Nephron (organoid): ENCODE data around the gene FAM135A.

ENCODE experiments used
- H3K27ac Mint-ChIP-seq, 3 experiments: 2 replicates each; pipeline ENCODE4 v1.8.0; 2020; ENCODE audit warnings: mixed read lengths in 3 of 3, mild to moderate bottlenecking in 2 of 3, moderate library complexity in 1 of 3
- H3K27me3 Mint-ChIP-seq: 2 replicates; pipeline ENCODE4 v1.8.0; 2021; ENCODE audit warnings: low read depth, mild to moderate bottlenecking, moderate library complexity, mixed read lengths
- H3K36me3 Mint-ChIP-seq: 2 replicates; pipeline ENCODE4 v1.8.0; 2020; ENCODE audit warnings: low read depth, mixed read lengths
- H3K4me1 Mint-ChIP-seq: 2 replicates; pipeline ENCODE4 v1.8.0; 2020; ENCODE audit warnings: mixed read lengths
- H3K4me3 Mint-ChIP-seq, 3 experiments: 2 replicates each; pipeline ENCODE4 v1.8.0; 2020; ENCODE audit warnings: mild to moderate bottlenecking in 3 of 3, mixed read lengths in 3 of 3, moderate library complexity in 2 of 3
- H3K9me3 Mint-ChIP-seq: 2 replicates; pipeline ENCODE4 v1.8.0; 2020; ENCODE audit warnings: mixed read lengths
- TF ChIP-seq, protein P1 (sequence below), 3 experiments: fragments of 200-600 bp; sonication (generic); IDR thresholded peaks; one replicate each; pipeline ENCODE4 v1.5.0; 2021; ENCODE audit warnings: antibody characterized with exemption in 3 of 3; ENCODE audit not compliant: unreplicated experiment in 3 of 3

The FAM135A gene

DNA sequence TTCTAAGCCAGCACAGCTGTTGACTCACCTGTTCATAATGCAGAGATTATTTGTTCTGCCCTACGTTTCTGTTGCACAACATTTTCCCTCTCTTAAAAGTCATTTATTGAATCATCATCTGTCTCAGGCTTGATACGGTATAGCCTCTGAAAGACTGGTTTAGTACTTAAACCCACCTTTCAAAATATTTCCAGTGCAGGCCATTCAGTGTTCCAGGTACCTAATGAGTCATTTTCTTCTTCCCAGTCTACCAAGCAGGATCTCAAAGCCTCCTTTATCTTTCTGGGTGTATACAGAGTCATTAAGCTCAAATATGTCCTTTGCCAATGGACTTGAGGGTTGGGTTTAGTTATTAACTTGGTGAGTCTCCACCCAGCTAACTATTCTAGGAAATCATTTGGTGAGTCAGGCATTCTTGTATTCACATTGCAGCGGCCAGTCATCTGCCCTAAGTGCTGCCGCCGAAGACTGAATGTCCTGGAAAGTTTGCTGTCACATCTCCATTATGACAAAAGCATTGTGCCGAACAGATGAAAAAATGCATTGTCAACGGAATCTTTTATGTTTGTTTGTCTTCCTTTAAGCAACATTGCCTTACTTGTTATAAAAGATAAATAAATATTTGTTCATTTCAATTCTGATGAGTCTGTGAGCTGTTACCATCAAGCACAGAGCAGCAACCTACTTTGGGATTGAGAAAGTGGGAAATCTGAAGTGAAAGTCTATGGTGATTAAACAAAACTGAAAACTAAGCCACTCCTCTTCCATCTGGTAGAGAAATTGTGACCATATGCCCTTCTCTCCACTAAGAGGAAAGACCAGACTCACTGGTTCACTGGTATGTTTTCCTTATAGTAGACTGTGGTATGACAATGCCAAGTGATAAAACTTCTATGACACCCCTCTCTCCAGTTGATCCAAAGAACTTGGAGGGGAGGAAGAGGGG, 14.3 kb upstream of the FAM135A start:
- peak overlapping the region; percentile 20 to 83 (median 74) for H3K27ac Mint-ChIP-seq
- H3K9me3 Mint-ChIP-seq = no peaks in the 10 kb centered on the region

DNA sequence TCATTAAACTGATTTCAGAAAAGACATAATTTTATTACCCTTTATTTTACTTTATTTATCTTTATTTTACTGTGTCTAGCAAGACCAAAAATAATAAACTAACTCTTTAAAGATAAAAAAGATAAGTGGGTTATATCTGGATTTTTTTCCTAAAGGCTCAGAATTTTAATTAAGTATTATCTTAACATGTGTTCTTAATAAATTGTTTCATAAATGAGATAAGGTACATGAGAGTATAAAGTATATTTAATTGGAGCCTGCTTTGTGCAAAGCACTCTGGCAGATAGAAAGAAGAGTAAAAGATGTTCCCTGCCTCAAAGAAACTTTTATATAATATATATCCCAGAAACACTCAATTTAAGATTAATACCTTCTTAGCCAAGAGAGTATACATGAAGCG, 8.7 kb upstream of the FAM135A start:
- Mint-ChIP-seq H3K9me3 (no peaks in the 10 kb centered on the region), H3K27me3 (peaks cover 4% of the 10 kb centered on the region), H3K4me1 (no peaks in the 10 kb centered on the region), H3K4me3 (no peak overlapping the region), H3K36me3 (no peaks in the 10 kb centered on the region), H3K27ac (no peak overlapping the region)
- TF ChIP-seq, protein P1, sequence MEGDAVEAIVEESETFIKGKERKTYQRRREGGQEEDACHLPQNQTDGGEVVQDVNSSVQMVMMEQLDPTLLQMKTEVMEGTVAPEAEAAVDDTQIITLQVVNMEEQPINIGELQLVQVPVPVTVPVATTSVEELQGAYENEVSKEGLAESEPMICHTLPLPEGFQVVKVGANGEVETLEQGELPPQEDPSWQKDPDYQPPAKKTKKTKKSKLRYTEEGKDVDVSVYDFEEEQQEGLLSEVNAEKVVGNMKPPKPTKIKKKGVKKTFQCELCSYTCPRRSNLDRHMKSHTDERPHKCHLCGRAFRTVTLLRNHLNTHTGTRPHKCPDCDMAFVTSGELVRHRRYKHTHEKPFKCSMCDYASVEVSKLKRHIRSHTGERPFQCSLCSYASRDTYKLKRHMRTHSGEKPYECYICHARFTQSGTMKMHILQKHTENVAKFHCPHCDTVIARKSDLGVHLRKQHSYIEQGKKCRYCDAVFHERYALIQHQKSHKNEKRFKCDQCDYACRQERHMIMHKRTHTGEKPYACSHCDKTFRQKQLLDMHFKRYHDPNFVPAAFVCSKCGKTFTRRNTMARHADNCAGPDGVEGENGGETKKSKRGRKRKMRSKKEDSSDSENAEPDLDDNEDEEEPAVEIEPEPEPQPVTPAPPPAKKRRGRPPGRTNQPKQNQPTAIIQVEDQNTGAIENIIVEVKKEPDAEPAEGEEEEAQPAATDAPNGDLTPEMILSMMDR (IDR thresholded peaks at IDR 0.05; ENCODE audit: unreplicated experiment in 3 of 3) = no peak

More for the DNA sequence above, 14.3 kb upstream of the FAM135A start:
- Mint-ChIP-seq H3K36me3 (no peaks in the 10 kb centered on the region), H3K4me1 (no peaks in the 10 kb centered on the region), H3K27me3 (peaks cover 10% of the 10 kb centered on the region), H3K4me3 (no peak overlapping the region)
- TF ChIP-seq, protein P1 (IDR thresholded peaks at IDR 0.05; ENCODE audit: unreplicated experiment in 3 of 3) = no peak

DNA sequence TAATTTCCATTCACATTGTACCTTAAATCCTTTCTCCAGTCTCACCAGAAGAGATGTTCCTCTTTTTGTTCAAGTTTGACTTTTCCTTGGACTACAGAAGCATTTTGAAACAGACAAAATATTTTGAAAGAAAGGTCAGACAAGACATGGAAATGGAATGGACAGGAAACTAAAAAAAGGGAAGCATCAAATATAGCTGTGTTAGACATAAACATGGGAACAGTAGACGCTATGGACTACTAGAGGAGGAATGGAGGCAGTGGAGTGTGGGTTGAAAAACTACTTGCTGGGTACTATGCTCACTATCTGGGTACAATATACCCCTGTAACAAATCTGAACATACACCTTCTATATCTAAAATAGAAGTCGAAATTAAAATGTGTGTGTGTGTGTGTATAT, 4.1 kb upstream of the FAM135A start:
- Mint-ChIP-seq H3K9me3 (no peaks in the 10 kb centered on the region), H3K27ac (no peak overlapping the region), H3K4me3 (no peak overlapping the region), H3K27me3 (no peaks in the 10 kb centered on the region), H3K4me1 (peaks cover 4% of the 10 kb centered on the region), H3K36me3 (no peaks in the 10 kb centered on the region)
- TF ChIP-seq, protein P1 (IDR thresholded peaks at IDR 0.05; ENCODE audit: unreplicated experiment in 3 of 3) = no peak

DNA sequence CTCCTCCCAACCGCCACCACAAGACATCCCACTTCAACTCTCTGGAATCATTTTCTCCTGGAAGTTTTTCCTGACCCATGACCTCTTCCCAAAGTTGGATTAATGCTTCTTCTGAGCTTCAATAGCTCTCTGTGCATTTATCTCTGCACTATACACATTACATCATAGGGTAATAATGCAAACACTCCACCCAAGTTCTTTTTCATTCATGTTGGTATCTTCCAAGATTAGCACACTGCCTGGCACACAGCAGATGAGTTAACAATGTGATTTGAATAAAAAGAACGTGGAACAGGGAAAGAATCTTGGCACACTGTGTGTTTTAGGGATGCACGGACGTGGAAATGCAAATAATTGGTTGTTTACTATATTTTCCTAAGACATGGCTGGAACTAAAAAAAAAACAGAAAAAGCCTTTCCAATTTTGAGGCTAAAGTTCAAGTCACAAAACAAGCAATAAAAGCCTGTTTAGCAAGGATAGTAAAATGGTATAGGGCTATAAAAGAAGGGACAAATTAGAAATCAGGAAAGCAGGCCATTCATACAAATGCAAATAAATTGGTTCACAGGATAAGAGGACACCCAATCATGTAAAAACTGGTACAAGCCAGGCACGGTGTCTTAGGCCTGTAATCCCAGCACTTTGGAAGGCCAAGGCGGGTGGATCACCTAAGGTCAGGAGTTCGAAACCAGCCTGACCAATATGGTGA, 1.6 kb upstream of the FAM135A start:
- Mint-ChIP-seq H3K36me3 (peaks cover 5% of the 10 kb centered on the region), H3K27me3 (no peaks in the 10 kb centered on the region), H3K4me1 (peaks cover 8% of the 10 kb centered on the region), H3K4me3 (peak overlapping the region; percentile 90 to 97 (median 95)), H3K27ac (peak overlapping the region in 2 of 3 experiments; percentile 3 to 5), H3K9me3 (no peaks in the 10 kb centered on the region)
- TF ChIP-seq, protein P1 (IDR thresholded peaks at IDR 0.05; ENCODE audit: unreplicated experiment in 3 of 3) = no peak

DNA sequence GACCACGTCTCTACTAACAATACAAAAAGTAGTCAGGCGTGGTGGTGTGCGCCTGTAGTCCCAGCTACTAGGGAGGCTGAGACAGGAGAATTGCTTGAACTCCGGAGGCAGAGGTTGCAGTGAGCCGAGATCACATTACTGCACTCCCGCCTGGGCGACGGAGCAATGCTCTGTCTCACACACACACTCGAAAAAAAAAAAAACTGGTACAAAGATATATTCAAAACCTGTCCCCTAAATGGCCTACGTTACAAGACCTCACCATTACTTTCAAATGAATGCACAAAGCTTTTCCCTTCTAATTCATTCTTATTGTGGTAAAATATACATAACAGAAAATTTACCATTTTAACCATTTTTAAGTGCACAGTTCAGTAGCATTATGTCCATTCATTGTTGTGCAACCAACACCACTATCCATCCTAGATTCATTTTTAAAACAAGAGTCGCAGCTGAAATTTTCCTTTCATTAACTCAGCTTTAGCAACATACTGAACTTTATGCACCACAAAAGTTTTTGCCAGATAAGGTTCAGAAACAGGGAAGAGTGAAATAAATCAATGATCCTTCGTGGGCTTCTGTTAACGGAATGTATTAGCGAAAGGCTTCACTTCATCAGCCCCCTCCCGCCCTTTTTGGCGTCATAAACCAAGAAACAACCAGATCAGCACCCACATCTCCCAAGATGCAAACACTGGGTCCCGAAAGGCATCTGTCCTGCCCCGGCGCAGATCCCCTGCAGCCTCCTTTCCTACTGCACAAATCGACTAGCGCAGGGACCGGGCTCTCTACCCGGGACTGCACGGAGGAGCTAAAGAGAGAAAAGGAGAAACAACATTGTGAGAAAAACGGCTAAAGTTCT, 825 bp upstream of the FAM135A start:
- TF ChIP-seq, protein P1 (IDR thresholded peaks at IDR 0.05; ENCODE audit: unreplicated experiment in 3 of 3) = no peak
- Mint-ChIP-seq H3K36me3 (peaks cover 5% of the 10 kb centered on the region), H3K4me3 (peak overlapping the region; percentile 90 to 97 (median 95))

More for the DNA sequence above, 825 bp upstream of the FAM135A start:
- Mint-ChIP-seq H3K4me1 (peaks cover 8% of the 10 kb centered on the region), H3K27ac (peak overlapping the region; percentile 95 to 97 (median 96)), H3K27me3 (no peaks in the 10 kb centered on the region), H3K9me3 (no peaks in the 10 kb centered on the region)
